GM19193 (cell line): ENCODE data around the gene PGF.

ENCODE experiments used
- POLR2A ChIP-seq: IDR thresholded peaks from 4 replicates; pipeline ENCODE4 v1.6.1; 2011; ENCODE audit not compliant: insufficient read depth, insufficient read length; ENCODE audit errors: extremely low read depth

Gene PGF

GRCh38 chr14:74942608-74943007 lies 12.8 kb downstream of the PGF start:
- no peak for TF ChIP-seq POLR2A

- TF ChIP-seq POLR2A, result no peak
Measured at GRCh38 chr14:74942181-74942580, 13.2 kb downstream of the PGF start.

- no peak for TF ChIP-seq POLR2A
Measured at GRCh38 chr14:74941676-74942097, 13.7 kb downstream of the PGF start.

- no peak for TF ChIP-seq POLR2A
Measured at GRCh38 chr14:74940956-74941565, 14.3 kb downstream of the PGF start.

GRCh38 chr14:74938531-74939495 lies 16.6 kb downstream of the PGF start:
- no peak for TF ChIP-seq POLR2A

- TF ChIP-seq POLR2A, result no peak
Measured at GRCh38 chr14:74937171-74937570, 18.2 kb downstream of the PGF start.

GRCh38 chr14:74936731-74937130 lies 18.7 kb downstream of the PGF start:
- TF ChIP-seq POLR2A, result no peak

- TF ChIP-seq POLR2A, result no peak
Measured at GRCh38 chr14:74936151-74936550, 19.2 kb downstream of the PGF start.

GRCh38 chr14:74935360-74935680 lies 20.1 kb downstream of the PGF start:
- no peak for TF ChIP-seq POLR2A

- TF ChIP-seq POLR2A, result no peak
Measured at GRCh38 chr14:74934476-74935359, 20.7 kb downstream of the PGF start.

- no peak for TF ChIP-seq POLR2A
Measured at GRCh38 chr14:74934041-74934440, 21.4 kb downstream of the PGF start.

- no peak for TF ChIP-seq POLR2A
Measured at GRCh38 chr14:74932401-74932901, 22.9 kb downstream of the PGF start.

- no peak for TF ChIP-seq POLR2A
Measured at GRCh38 chr14:74929242-74929641, 26.2 kb downstream of the PGF start.

- no peak for TF ChIP-seq POLR2A
Measured at GRCh38 chr14:74927225-74927624, 28.2 kb downstream of the PGF start.

GRCh38 chr14:74924061-74924460 lies 31.3 kb downstream of the PGF start:
- no peak for TF ChIP-seq POLR2A
